ENCODE measurements around the gene ALPP. TPM values are rescaled to one million over a fixed set of nuclear protein-coding genes. Genes with fewer than 3 reads are reported as not detected.
"Not testable (repeated sequence)": the region's sequence is repeated elsewhere in the genome, so short reads cannot be mapped to it uniquely, and the experiment has no call there.

The ALPP gene
- total and polyA plus RNA-seq, 8 donors, result not detected

GRCh38 chr2:232332940-232333259, 45.7 kb upstream of the ALPP start:
- H3K27ac ChIP-seq, result no peak overlapping the region
- H3K4me1 ChIP-seq, result no peaks in the 10 kb centered on the region
- ATAC-seq (no peak), FAIRE-seq (no peak), DNase-seq (peak in 1 of 6 donors; percentile 45)
- WGBS, 2 donors, result 89 to 100% methylated on average over 6 to 7 of the region's 10 CpGs
- no peaks in the 10 kb centered on the region for H3K36me3 ChIP-seq
- no peak overlapping the region for H3K4me3 ChIP-seq
- intact Hi-C loops (cut with DNase I), result loop anchor here in 1 of 3 donors (10.0 kb wide), 1 partner anchor 102 kb away; no protein-coding TSS in a partner anchor
- H3K9me3 ChIP-seq, result no peaks in the 10 kb centered on the region
- no peaks in the 10 kb centered on the region for H3K27me3 ChIP-seq
- no peak for TF ChIP-seq CTCF (IDR thresholded peaks at IDR 0.05)

- H3K9me3 ChIP-seq, result no peaks in the 10 kb centered on the region
- TF ChIP-seq CTCF (IDR thresholded peaks at IDR 0.05), result no peak
- ATAC-seq, result peak in 1 of 4 donors; percentile 11
- 94 to 95% methylated on average over 26 to 28 of the region's 28 CpGs for WGBS, 2 donors
- H3K4me3 ChIP-seq, result no peak overlapping the region
- no peaks in the 10 kb centered on the region for H3K36me3 ChIP-seq
- H3K27ac ChIP-seq, result no peak overlapping the region
- no peaks in the 10 kb centered on the region for H3K27me3 ChIP-seq
- peak in 2 of 6 donors; percentile 24 to 56 for DNase-seq
- no peaks in the 10 kb centered on the region for H3K4me1 ChIP-seq
- intact Hi-C loops (cut with DNase I), result loop anchor here in 1 of 3 donors (10.0 kb wide), 1 partner anchor 101 kb away; no protein-coding TSS in a partner anchor
- FAIRE-seq, result no peak
Measured at GRCh38 chr2:232333361-232334135, 45.0 kb upstream of the ALPP start.

- H3K4me1 ChIP-seq, H3K4me3 ChIP-seq, H3K27ac ChIP-seq, FAIRE-seq, H3K9me3 ChIP-seq, ATAC-seq, H3K27me3 ChIP-seq, H3K36me3 ChIP-seq: not testable (repeated sequence)
- peak in 1 of 6 donors; percentile 22 for DNase-seq
- intact Hi-C loops (cut with DNase I), result loop anchor here in 1 of 3 donors (10.0 kb wide), 1 partner anchor 100 kb away; no protein-coding TSS in a partner anchor
- WGBS, 2 donors, result 94 to 95% methylated on average over 28 to 31 of the region's 33 CpGs
Measured at GRCh38 chr2:232334136-232334884, 44.2 kb upstream of the ALPP start.

GRCh38 chr2:232334885-232335205, 43.7 kb upstream of the ALPP start:
- 93 to 94% methylated on average over 5 of the region's 6 CpGs for WGBS, 2 donors

GRCh38 chr2:232335206-232335858, 43.2 kb upstream of the ALPP start:
- WGBS, 2 donors, result 55 to 68% methylated on average over 11 to 15 of the region's 15 CpGs
- peak in 3 of 4 donors; percentile 21 to 54 (median 34) for TF ChIP-seq CTCF (IDR thresholded peaks at IDR 0.05)
- not testable (repeated sequence) for H3K4me1 ChIP-seq, H3K4me3 ChIP-seq, H3K27ac ChIP-seq, H3K36me3 ChIP-seq, H3K27me3 ChIP-seq, FAIRE-seq, H3K9me3 ChIP-seq
- ATAC-seq (peak in 3 of 4 donors; percentile 42 to 68 (median 46)), DNase-seq (peak in 2 of 6 donors; percentile 26 to 51)
- intact Hi-C loops (cut with DNase I), result loop anchor here in 1 of 3 donors (10.0 kb wide), 1 partner anchor 99 kb away; no protein-coding TSS in a partner anchor

More at GRCh38 chr2:232334885-232335205, 43.7 kb upstream of the ALPP start:
- H3K9me3 ChIP-seq, H3K27ac ChIP-seq, ATAC-seq, H3K4me1 ChIP-seq, H3K4me3 ChIP-seq, H3K27me3 ChIP-seq, FAIRE-seq, H3K36me3 ChIP-seq: not testable (repeated sequence)
- DNase-seq, result peak in 1 of 6 donors; percentile 22
- intact Hi-C loops (cut with DNase I), result loop anchor here in 1 of 3 donors (10.0 kb wide), 1 partner anchor 100 kb away; no protein-coding TSS in a partner anchor
